ENCODE results near the gene ASIP.
"Not testable (repeated sequence)": the region's sequence is repeated elsewhere in the genome, so short reads cannot be mapped to it uniquely, and the experiment has no call there.

GRCh38 chr20:34263468-34263867 is 22.2 kb downstream of the ASIP start:
- not testable (repeated sequence) for TF ChIP-seq CTCF, POLR2A (IDR thresholded peaks at IDR 0.05)
